OCI-LY1 (cell line): Measurements from ENCODE around the gene C11orf91.

ENCODE experiments used
- EZH2 ChIP-seq: fragments of 200-600 bp; sonication (generic), shearing (Covaris generic); IDR thresholded peaks from 2 replicates; pipeline ENCODE4 v1.8.0; 2017; ENCODE audit warnings: borderline replicate concordance, mixed run types, mild to moderate bottlenecking, antibody characterized with exemption, low read length, moderate library complexity, mixed read lengths
- TF ChIP-seq, protein P1 (sequence below): fragments of 200-600 bp; sonication (generic), shearing (Covaris generic); IDR thresholded peaks from 2 replicates; pipeline ENCODE4 v1.5.1; 2017; ENCODE audit warnings: mild to moderate bottlenecking, antibody characterized with exemption, low read length, moderate library complexity, mixed read lengths

DNA sequence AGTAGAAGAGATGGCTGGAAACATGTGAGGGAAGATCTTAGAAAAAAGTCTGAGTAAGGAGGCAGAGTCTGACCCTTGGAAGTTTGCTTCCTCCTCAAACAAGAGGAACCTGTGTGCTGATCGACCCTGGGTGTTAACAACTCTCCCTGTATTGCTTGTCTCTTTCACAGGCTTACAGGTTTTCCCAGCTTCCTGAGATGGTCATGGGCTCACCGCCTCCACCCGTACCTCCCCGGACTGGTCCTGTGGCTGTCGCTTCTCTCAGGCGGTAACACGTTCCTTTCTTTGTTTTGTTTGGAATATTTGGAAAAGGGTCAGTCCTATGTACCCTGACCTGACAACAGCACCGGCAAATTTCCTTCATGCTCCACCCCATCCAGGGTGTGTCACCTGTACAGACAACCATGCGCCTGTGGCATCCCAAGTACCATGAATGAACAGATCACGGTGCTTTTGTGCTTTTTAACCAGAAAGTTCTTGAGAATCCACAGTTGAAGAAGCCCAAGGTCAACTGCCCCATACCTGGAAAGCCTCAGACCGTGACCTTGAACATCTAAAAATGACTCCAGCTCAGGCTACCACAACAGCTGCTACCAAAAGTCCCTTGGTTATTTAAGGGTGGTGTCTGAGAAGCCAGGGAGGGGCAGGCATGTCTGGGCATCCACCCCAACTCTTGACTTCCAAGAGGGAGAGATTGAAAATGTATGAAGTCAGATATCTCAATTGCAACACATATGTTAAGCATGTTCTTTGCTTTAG lies 44.6 kb downstream of the C11orf91 start:
- TF ChIP-seq, protein P1, sequence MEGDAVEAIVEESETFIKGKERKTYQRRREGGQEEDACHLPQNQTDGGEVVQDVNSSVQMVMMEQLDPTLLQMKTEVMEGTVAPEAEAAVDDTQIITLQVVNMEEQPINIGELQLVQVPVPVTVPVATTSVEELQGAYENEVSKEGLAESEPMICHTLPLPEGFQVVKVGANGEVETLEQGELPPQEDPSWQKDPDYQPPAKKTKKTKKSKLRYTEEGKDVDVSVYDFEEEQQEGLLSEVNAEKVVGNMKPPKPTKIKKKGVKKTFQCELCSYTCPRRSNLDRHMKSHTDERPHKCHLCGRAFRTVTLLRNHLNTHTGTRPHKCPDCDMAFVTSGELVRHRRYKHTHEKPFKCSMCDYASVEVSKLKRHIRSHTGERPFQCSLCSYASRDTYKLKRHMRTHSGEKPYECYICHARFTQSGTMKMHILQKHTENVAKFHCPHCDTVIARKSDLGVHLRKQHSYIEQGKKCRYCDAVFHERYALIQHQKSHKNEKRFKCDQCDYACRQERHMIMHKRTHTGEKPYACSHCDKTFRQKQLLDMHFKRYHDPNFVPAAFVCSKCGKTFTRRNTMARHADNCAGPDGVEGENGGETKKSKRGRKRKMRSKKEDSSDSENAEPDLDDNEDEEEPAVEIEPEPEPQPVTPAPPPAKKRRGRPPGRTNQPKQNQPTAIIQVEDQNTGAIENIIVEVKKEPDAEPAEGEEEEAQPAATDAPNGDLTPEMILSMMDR, result no peak
- no peak for TF ChIP-seq EZH2
